ENCODE data around the gene SLIT3.

The SLIT3 gene

DNA sequence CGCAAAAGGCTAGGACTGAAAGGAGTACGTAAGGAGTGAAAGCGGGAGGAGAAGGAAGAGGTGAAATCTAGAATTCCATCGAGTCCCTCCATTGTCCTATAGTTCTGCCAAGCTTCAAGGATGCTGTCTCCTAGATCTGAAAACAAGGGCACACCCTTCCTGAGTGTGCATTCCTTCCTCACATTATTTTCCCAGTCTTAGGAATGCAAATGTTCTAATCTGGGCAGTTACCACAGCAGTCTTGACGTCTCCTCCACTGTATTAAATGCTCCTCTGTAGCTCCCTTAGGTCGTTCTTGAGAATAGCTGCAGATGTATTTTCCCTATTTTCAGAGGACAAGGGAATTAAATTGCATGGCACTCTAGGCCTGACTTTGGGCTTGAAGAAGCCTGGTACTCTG, 127.6 kb downstream of the SLIT3 start:
- peak; percentile 35 for DNase-seq

DNA sequence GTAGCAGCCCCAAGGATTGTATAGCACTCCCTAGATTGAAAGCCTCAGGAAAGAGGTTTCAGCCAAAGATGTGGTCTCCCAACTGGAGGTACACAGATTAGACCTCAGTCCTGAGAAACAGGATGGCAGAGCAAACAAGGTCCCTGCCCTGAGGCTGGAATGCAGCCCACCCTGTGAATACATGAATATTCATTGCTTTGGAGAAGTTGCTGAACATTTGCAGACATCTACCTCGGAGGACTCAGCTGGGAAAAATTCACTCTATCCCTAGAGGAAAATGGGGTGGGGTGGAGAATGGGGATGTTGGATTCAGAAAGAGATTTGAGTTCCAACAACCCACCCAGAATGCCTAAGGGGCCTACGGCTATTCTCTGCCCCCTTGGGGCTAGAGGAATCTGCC, 129.4 kb downstream of the SLIT3 start:
- no peak for DNase-seq

- no peak for DNase-seq
Measured at GRCh38 chr5:169169783-169170182, 131.2 kb downstream of the SLIT3 start.

DNA sequence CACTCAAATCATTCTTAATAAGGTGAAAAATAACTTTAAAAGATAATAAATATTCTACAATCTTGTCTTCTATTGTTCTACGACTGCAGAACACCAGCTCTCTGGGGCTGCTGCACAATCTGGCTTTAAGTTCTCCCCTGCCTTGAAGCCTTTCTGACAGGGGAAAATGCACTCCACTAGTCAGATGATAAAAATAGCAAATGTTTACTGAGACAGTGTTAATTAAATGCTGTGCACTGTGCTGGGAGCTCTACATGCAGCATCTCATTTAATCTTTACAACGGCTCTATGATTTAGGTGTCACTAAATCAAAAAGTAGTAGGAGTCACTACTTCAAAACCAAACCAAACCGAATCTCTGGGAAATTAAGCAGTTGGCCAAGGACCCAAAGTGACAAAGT, 132.7 kb downstream of the SLIT3 start:
- no peak for DNase-seq

- DNase-seq = no peak
Measured at GRCh38 chr5:169166078-169166477, 134.9 kb downstream of the SLIT3 start.

- no peak for DNase-seq
Measured at GRCh38 chr5:169165052-169165451, 135.9 kb downstream of the SLIT3 start.

- DNase-seq = peak; percentile 75
Measured at GRCh38 chr5:169164481-169164925, 136.4 kb downstream of the SLIT3 start.

GRCh38 chr5:169162407-169162806, 138.5 kb downstream of the SLIT3 start:
- peak; percentile 62 for DNase-seq

DNA sequence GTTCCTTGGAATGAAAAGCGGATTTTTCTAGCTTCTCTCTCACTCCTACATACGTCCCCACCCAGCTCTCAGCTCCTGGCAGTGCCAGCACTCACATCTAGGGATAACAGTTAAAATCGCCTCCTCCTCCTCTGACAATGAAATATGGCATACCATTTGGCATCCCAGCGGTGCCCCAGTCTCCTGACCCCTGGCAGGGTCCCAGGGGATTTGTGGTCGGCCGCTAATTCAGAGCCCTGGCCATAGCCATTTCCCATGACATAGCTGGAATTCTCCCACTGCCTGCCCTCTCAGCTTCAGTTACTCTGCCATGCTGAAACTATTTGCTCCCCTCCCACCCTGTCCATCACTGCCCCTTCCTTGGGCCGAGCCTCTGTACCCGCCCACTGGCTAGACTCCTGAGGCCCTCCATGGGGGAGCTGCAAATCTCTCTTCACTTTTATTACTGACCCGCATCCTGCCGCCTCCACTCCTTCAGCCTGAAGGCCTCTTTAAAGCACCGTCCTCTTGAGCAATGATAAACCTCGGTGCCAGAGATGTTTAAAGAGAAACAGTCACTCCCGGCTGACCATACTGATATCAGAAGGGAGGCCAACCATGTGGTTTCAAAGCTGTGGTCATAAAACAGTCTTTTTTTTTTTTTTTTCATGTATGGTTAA, 139.8 kb downstream of the SLIT3 start:
- peak; percentile 89 for DNase-seq

DNA sequence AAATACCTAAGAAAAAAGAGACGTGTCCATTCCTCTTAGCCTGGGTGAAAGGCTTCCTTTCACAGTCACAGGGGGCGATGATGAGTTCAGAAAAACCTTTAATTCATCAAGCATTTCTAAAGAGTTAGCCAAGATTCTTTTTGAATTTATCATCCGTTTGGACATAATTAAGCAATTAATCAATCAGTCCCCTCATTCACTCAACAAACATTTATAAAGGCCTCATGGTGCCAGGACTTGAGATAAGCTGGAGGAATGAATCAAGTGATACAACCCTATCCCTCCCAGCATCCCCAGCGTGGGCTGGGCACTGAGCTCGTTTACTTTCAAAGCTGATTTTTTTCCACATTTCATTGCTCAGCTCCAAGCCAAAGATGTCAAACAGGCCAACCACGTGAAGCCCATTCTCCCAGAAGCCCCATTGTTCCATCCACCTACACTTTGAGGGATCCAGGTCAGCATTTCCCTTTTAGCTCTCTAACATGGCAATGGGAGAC, 140.5 kb downstream of the SLIT3 start:
- peak; percentile 72 for DNase-seq

DNA sequence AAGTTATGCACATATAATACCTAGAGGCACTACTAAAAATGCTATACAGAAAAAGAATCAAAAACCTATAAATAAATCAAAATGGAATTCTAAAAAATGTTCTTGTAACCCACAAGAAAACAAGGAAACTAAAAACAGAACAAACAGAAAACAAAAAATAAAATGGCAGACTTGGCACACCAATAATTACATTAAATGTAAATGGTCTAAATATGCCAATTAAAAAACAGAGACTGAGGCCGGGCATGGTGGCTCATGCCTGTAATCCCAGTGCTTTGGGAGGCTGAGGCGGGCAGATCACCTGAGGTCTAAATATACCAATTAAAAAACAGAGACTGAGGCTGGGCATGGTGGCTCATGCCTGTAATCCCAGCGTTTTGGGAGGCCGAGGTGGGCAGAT, 142.2 kb downstream of the SLIT3 start:
- DNase-seq = no peak

- DNase-seq = no peak
Measured at GRCh38 chr5:169157064-169157463, 143.9 kb downstream of the SLIT3 start.

DNA sequence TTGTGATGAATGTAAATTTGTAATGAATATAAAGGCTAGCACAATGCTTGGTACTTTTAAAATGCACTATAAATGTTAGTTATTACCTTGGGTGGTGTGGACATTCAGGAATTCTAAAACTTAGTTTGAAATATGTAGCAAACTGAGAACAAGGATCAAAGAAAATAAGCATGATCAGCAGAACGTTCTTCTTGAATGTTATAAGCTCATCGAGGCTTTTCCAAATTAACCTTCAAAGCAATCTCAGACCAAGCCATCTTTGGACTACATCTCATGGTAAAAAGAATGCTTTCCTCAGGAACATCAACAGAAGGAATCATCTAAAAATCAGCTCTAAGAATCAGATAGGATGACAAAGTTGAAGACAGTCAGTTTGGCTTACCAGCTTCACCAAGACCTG, 146.3 kb downstream of the SLIT3 start:
- no peak for DNase-seq

GRCh38 chr5:169153405-169153804, 147.5 kb downstream of the SLIT3 start:
- DNase-seq = no peak

DNA sequence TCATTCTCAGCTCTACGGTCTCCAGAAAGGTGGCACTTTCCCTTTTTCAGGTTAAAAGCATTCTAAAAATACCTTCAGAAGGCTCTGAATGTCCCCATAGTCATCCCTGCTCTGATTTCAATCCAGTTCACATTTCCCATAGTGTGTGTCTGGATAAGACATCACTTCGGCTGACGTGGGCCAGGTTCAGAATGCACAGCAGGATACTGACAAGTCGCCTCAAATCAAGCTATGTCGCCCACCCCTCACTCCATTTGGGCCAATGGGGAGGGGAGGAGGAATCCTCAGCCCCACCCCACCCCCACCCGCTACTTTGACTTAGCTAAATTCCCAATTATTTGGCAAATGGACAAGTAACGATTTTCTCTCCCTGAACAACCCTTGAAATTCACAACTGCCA, 148.0 kb downstream of the SLIT3 start:
- no peak for DNase-seq

DNA sequence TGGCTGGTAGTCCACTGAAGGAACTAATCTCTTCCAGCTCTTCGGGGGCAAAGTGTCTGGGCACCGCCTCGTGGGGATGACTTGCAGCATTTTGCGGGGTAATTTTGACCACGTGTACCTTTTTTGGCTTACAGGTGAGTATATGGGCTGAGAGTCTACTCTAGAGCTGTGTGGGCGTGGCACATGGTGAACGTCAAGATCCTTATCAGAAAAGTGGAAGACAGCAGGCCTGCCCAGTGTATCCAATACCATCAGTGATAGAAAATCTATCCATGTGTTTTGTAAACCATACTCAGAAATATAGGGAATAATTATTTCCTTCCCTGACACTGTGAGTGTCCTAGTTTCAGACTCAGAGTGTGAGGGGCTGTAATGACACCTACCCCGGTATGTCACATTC, 148.5 kb downstream of the SLIT3 start:
- DNase-seq = no peak

GRCh38 chr5:169151051-169151805, 149.7 kb downstream of the SLIT3 start:
- DNase-seq = no peak

DNA sequence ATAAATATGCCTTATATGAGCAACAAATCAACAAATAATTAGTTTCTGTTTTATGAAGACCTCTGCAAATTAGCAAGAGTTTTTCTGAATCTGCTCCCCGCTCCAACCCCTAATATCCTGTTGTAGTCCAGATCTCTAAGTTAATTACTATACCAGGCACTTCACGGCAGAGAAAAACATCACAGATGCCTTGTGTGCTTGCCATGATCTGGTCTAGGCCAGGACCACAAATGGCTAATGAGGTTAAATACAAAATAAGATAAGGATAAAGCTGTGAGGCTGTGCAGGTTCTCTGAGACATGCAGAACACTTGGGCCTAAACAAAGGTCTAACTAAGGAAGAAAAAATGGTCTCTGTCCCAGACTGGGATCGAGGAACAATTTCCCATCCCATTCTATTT, 150.8 kb downstream of the SLIT3 start:
- no peak for DNase-seq

DNA sequence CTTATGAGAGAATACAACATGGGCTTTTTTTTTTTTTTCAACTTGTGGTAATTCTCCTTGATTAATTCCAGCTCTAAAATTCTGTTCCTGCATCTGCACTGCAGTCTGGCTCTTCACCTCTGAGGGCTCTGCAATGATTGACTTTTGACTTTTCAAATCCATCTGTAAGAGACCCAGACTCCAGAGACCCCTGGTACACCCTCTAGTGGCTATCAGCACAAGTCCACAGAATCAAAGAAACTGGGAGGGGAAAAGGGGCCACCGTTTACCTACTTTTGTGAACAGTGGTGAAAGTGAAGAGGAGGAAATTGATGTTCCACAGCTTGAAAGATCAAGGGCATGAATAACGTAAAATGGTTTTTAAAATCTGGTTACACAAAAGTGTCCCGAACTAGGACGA, 151.6 kb downstream of the SLIT3 start:
- DNase-seq = no peak

DNA sequence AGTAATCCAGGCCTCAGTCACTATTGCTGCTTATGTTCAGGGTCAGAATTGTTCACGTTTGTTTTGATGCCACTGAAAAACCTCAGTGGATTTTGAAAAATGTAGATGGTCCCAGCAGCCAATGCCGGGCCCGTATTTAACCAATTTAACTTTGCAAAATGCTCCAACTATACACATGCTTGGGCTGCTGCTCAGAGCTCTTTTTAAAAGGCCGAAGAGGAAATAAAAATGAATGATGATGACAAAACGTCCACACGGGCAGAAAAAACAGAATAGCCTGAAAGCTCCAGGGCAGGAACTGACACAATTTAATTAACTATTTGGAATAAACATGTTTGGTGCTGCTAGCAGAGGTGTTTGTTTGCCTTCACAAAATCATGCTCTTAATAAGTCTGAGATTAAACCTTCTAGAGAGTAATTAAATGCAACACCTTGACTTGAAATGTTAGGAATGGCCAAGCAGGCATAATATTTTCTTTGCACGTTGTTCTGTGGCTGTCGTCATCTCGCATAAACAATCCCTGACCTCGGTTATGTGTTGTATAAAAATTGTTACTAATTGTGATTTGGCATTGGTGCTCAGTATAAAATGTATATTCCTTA, 152.7 kb downstream of the SLIT3 start:
- DNase-seq = no peak

DNA sequence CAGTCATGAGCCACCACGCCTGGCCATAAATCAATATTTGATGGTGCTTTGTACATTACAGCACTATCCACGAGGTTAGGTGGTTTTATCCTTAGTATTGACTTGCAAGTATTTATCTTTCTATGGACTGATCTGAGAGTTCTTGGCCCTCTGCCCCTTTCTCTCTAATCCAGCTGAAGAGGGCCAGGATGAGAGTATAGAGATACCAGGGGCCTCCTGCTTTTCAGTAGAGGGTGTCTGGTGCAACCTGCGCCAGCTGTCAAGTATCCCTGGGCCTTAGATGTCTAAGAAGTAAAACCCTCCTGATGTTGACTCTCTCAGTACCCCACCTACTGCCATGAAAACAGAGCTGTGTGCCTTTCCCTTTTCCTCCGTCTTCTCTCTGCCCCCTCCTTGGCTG, 153.4 kb downstream of the SLIT3 start:
- no peak for DNase-seq

- no peak for DNase-seq
Measured at GRCh38 chr5:169146158-169146557, 154.8 kb downstream of the SLIT3 start.

DNA sequence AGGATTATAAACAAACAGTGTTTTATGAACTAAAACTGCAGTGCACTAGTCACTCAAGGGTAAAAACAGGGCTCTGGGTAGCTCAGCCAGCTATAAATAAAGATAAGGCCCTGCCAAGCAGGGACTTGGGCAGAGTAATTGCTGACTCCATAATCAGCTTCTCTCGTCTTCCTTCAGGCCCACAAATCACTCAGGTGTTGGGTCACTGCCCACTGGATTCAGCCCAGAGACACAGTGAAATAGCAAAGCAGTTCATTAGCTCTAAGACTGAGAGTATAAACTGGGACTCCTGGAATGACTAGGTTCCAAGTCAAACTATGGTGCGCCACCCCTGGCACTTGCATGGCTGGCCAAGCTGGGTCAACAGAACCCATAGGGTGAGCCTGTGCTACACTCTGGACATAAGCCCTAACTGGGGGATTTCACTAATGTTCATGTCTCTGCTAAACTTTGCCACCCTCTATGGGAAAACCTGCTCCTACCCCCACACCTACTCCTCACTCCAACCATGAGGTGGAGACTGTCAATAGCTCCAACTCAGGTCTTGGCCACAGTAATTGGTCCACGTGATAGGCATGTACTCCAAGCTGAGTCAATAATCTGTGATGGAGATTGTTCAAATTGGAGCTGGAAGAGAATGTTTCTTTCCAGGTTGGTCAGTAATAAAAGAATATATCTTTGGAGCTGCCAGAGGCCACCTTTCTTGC, 158.5 kb downstream of the SLIT3 start:
- DNase-seq = no peak

Measured in fibroblast of skin of abdomen (primary cell).